ENCODE data around the gene AATK.

The AATK gene

DNA sequence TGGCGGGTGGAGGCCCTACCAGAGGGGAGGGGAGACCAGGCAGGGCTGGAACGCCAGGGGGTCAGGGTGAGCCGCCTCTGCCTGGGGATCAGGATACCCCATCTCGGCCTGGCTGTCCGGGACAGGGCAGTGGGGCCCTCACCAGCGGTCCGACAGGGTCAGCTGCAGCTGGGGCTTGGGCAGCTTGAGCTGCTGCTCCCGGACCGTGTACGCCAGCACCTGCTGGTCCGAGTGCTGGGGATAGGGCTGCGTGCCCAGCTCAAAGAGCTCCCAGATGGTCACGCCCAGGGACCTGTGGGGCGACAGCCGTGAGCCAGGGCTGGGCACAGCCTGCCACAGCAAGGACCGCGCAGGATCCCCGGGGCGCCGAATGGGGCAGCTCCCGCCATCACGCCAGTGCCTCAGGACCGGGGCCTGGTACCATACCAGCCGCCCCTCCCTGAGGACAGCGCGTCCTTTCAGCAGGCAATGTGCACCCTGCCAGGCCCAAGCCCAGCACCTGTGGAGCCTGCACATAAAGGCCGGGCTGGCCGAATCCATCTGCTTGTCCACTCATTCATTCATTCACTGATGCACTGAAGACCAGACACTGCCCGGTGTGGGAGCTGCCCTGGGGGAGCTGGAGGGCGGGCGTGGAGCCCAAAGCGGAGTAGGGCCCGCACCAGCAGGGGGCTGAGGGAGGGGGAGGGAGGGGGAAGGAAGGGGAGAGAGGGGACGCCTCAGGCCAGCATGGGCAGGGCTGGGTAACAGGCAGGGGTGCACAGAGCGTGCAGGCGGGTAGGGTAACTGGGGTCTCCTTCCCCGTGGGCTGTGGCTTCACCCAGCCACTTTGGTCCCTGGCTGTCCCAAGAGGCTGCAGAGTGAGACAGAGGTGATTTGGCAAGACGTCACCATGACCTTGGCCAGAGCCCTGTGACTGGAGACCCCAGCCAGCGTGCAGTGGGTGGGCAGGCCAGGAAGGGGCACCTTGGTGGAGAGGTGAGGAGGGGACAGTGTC lies 42.7 kb downstream of the AATK start:
- Mint-ChIP-seq H3K4me1 (peaks cover 9% of the 10 kb centered on the region), H3K27ac (no peak overlapping the region), H3K4me3 (no peak overlapping the region), H3K9me3 (no peaks in the 10 kb centered on the region), H3K27me3 (peaks cover 3% of the 10 kb centered on the region), H3K36me3 (no peaks in the 10 kb centered on the region)
- DNase-seq (ENCODE audit: low spot score in 2 of 2) = no peak
- no peak for ATAC-seq (ENCODE audit: low read depth)

- Mint-ChIP-seq H3K4me3 (no peak overlapping the region), H3K36me3 (no peaks in the 10 kb centered on the region), H3K9me3 (no peaks in the 10 kb centered on the region), H3K27ac (no peak overlapping the region), H3K4me1 (peaks cover 9% of the 10 kb centered on the region), H3K27me3 (peaks cover 3% of the 10 kb centered on the region)
- no peak for DNase-seq (ENCODE audit: low spot score in 2 of 2)
- no peak for ATAC-seq (ENCODE audit: low read depth)
Measured at GRCh38 chr17:81121841-81122733, 43.9 kb downstream of the AATK start.

DNA sequence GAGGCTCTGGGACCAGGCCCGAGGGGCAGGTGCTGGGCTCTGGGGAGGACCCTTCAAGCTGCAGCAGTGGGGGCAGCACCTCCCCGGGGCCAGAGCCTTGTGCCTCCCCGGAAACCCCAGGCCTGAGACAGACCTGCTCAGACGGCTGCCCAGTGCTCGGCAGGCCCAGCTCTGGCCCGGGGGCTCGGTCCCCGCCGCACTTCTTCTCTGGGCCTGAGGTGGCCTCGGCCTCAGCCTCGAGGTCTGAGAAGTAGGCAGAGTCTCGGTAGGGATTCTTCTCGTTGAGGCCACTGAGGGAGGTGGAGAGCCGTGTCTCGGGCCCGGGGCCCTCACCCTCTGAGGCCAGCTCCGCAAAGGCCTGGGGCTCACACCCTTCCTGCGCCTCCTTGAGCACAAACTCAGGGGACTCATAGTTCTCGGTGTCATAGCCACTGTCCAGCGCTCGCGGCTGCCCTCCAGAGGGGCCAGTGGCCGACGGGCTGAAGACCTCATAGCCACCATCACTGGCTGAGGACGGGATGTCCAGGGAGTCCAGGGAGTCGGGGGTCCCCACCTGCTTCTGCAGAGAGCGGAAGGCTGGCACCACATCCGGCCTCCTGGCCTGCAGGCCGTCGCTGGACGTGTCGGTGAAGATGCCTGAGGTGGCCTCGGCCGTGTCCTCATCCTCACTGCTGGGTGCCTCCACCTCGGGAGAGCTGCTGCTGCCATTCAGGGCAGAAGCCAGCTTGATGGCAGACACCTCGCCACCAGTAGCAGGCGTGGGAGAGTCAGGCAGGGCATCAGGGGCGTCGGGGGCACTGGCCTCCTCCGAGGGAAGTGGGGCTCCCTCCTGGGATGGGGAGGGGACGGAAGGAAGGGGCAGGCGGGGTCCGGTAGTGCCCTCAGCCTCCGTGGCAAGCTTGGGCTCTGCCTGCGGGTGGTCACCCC lies 45.1 kb downstream of the AATK start:
- ATAC-seq (ENCODE audit: low read depth) (no peak), DNase-seq (ENCODE audit: low spot score in 2 of 2) (no peak)
- no peaks in the 10 kb centered on the region for H3K9me3 Mint-ChIP-seq
- peaks cover 9% of the 10 kb centered on the region for H3K4me1 Mint-ChIP-seq
- no peak overlapping the region for H3K27ac Mint-ChIP-seq
- no peaks in the 10 kb centered on the region for H3K36me3 Mint-ChIP-seq
- no peak overlapping the region for H3K4me3 Mint-ChIP-seq
- H3K27me3 Mint-ChIP-seq = peaks cover 3% of the 10 kb centered on the region

GRCh38 chr17:81120149-81120484 lies 45.9 kb downstream of the AATK start:
- H3K27me3 Mint-ChIP-seq = peaks cover 6% of the 10 kb centered on the region
- no peaks in the 10 kb centered on the region for H3K36me3 Mint-ChIP-seq
- H3K27ac Mint-ChIP-seq = no peak overlapping the region
- no peak for DNase-seq (ENCODE audit: low spot score in 2 of 2)
- no peak overlapping the region for H3K4me3 Mint-ChIP-seq
- peaks cover 9% of the 10 kb centered on the region for H3K4me1 Mint-ChIP-seq
- no peaks in the 10 kb centered on the region for H3K9me3 Mint-ChIP-seq
- ATAC-seq (ENCODE audit: low read depth) = no peak

DNA sequence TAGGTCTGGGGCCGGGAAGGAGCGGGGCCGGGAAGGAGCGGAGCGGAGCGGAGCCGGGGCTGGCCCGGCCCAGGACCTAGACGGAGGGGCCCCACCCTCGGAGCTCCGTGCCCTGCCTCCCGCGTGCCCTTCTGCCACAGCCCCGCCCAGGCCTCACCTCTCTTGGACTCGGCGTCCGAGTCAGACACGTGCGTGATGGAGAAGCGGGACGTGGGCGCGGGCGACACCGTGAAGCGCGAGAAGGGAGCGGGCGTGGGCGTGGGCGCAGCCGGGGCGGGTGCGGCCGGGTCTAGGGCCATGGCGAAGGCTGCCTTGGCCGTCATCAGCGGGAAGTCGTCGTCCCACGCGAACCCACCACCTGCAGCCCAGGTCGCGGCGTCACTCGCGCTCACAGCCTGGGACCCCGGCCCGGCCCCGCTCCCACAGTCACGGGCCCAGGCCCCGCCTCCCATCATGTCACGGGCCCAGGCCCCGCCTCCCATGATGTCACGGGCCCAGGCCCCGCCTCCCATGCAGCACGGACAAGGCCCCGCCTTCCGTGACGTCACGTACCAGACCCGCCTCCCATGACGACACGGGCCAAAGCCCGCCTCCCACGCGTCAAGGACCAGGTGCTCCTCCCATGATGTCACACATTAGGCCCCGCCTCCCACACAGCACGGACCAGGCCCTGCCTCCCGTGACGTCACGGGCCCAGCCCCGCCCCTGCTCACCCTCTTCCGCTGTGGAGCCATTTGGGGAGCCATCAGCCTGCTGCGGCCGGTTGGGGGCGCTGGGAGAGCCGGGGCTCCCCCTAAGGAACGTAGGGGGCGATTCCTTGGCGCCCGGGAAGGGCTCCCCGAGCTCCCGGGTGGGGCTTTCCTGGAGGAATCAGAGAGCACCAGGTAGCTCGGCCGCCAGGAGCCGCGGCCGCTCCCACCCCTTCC lies 46.5 kb downstream of the AATK start:
- Mint-ChIP-seq H3K9me3 (no peaks in the 10 kb centered on the region), H3K27ac (peak overlapping the region; percentile 77), H3K4me1 (peaks cover 9% of the 10 kb centered on the region)

DNA sequence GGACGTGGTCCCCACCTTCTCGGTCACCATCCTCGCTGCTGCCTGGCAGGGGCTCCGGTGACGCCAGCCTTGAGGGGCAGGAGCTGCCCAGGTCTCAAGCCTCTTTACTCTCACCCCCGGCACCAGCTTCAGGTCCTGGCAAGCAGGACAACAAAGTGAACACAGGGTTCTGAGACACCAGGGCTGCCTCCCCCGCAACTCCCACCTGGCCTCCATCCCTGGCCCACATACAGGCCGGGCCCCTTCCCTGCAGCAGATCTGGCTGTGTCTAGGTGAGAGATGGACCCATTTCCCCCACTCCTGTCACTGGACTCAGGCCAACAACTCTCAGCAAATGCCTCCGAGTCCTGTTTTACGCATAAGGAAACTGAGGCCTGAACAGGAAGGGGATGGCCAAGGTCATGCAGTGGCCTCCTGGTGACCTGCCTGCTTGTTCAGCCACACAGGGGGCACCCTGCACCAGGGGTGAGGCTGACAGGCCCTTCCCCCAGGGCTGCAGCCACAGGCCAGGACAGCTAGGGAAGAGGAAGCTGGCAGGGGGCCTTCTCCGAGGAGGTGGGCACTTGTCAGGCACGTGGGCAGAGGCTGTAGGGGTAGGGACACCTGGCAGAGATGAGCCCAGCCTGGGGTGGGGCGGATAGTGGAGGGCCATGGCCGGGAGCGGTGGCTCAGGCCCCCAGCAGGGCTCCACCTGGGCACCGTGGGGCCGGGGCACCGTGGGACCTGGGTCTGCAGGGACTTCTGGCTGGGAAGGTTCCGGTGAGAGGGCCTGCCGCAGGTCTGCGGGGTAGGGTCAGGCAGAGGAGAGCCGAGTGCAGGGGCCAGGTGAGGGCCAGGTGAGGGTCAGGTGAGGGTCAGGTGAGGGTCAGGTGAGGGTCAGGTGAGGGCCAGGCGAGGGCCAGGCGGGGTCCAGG lies 47.5 kb downstream of the AATK start:
- peaks cover 8% of the 10 kb centered on the region for H3K27me3 Mint-ChIP-seq
- H3K36me3 Mint-ChIP-seq = no peaks in the 10 kb centered on the region

More for the DNA sequence above, 46.5 kb downstream of the AATK start:
- DNase-seq (ENCODE audit: low spot score in 2 of 2) (peak; percentile 91 to 95), ATAC-seq (ENCODE audit: low read depth) (peak; percentile 79)
- no peaks in the 10 kb centered on the region for H3K36me3 Mint-ChIP-seq
- H3K4me3 Mint-ChIP-seq = peak overlapping the region; percentile 83
- H3K27me3 Mint-ChIP-seq = peaks cover 8% of the 10 kb centered on the region

DNA sequence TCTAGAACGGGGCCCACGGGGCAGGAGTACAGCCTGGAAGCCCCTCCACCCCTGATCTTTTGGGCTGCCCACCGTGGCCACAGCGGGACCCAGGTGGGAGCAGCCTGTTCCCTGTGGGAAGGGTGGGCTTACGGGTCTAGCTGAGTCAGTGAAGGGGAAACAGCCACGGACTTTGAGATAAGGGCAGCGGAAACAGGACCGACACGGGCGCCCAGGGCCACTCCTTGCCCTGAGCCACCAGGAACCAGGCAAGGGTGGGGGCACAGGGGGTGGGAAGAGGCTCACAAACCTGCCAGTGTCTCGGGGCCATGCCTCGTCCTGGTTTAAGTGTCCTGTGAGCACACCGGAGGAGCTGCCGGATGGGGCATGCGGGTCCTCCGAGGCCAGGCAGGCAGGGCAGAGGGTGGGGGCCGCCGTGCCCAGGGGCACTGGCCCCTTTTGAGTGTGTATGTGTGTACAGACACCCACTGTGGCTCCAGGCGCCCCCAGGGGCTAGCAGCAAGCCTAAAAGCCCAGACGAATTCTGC lies 48.3 kb downstream of the AATK start:
- Mint-ChIP-seq H3K9me3 (no peaks in the 10 kb centered on the region), H3K4me1 (peaks cover 9% of the 10 kb centered on the region), H3K36me3 (no peaks in the 10 kb centered on the region), H3K27me3 (peaks cover 8% of the 10 kb centered on the region), H3K27ac (no peak overlapping the region), H3K4me3 (no peak overlapping the region)
- DNase-seq (ENCODE audit: low spot score in 2 of 2) (no peak), ATAC-seq (ENCODE audit: low read depth) (no peak)

More for the DNA sequence above, 47.5 kb downstream of the AATK start:
- peak overlapping the region; percentile 83 for H3K4me3 Mint-ChIP-seq
- H3K4me1 Mint-ChIP-seq = peaks cover 9% of the 10 kb centered on the region
- ATAC-seq (ENCODE audit: low read depth) = no peak
- no peak for DNase-seq (ENCODE audit: low spot score in 2 of 2)
- H3K27ac Mint-ChIP-seq = peak overlapping the region; percentile 52
- no peaks in the 10 kb centered on the region for H3K9me3 Mint-ChIP-seq

- Mint-ChIP-seq H3K9me3 (no peaks in the 10 kb centered on the region), H3K27ac (no peak overlapping the region), H3K4me1 (peaks cover 9% of the 10 kb centered on the region), H3K4me3 (no peak overlapping the region), H3K27me3 (peaks cover 10% of the 10 kb centered on the region), H3K36me3 (no peaks in the 10 kb centered on the region)
- DNase-seq (ENCODE audit: low spot score in 2 of 2) (no peak), ATAC-seq (ENCODE audit: low read depth) (no peak)
Measured at GRCh38 chr17:81116704-81117103, 49.3 kb downstream of the AATK start.

DNA sequence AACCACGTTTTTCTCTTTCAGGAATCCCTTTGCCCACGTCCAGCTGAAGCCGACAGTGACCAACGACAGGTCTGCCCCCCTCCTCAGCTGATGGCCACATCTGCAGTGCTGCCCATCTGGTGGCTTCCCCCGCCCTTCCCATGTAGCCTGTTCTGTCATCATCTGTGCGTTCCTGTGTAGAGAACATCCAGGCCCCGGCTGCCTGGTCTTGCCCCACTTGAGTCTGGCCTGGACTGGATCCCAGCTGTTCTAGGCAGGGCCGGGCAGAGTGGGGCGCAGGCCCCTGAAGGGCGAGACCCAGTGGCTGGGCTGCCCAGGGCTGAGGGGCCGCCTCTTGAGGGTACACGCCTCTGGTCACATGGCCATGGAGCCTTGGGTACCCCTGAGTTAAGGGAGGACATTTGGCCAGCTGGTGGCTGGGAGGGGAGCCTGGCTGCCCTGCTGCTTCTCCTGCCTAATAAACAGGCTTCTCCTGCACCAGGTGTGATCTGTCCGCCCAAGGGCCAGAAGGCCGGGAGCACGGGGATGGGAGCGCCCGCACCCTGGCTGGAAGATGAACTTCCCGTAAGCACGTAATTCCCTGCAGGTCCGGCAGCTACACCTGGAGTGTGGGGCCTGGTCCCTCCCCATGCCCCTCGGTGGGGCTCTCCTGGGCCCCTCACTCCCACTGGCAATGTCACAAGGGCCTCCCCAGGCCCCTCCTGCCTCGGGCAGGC lies 50.1 kb downstream of the AATK start:
- no peak for DNase-seq (ENCODE audit: low spot score in 2 of 2)
- no peak for ATAC-seq (ENCODE audit: low read depth)
- H3K4me3 Mint-ChIP-seq = no peak overlapping the region
- no peaks in the 10 kb centered on the region for H3K36me3 Mint-ChIP-seq
- H3K27ac Mint-ChIP-seq = no peak overlapping the region
- H3K27me3 Mint-ChIP-seq = peaks cover 11% of the 10 kb centered on the region
- peaks cover 9% of the 10 kb centered on the region for H3K4me1 Mint-ChIP-seq
- no peaks in the 10 kb centered on the region for H3K9me3 Mint-ChIP-seq

DNA sequence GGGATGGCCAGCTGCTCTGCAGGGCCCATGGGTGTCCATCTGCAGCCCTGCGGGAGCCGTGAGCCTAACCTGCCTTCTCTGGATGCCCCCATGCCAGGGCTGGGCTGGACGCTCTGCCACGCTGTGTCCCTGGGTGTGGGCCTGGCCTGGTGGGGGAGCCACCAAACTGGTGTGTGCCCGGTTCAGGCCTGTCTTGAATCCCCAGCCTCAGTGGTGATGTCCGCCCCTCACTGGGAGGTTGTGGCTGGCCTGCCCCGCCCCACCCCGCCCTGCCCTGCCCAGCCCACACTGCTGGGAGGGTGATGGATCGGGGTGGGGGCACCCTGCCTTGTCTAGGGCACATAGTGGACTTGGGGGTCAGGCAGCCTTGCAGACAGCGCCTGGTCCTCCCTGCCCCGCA lies 50.8 kb downstream of the AATK start:
- Mint-ChIP-seq H3K9me3 (no peaks in the 10 kb centered on the region), H3K27me3 (peaks cover 11% of the 10 kb centered on the region), H3K4me3 (no peak overlapping the region), H3K4me1 (peaks cover 9% of the 10 kb centered on the region), H3K36me3 (no peaks in the 10 kb centered on the region), H3K27ac (no peak overlapping the region)
- DNase-seq (ENCODE audit: low spot score in 2 of 2) = no peak
- no peak for ATAC-seq (ENCODE audit: low read depth)

GRCh38 chr17:81114351-81115093 lies 51.5 kb downstream of the AATK start:
- no peaks in the 10 kb centered on the region for H3K36me3 Mint-ChIP-seq
- H3K9me3 Mint-ChIP-seq = no peaks in the 10 kb centered on the region
- ATAC-seq (ENCODE audit: low read depth) = no peak
- H3K27ac Mint-ChIP-seq = no peak overlapping the region
- peaks cover 12% of the 10 kb centered on the region for H3K27me3 Mint-ChIP-seq
- peaks cover 8% of the 10 kb centered on the region for H3K4me1 Mint-ChIP-seq
- no peak for DNase-seq (ENCODE audit: low spot score in 2 of 2)
- no peak overlapping the region for H3K4me3 Mint-ChIP-seq

Data from memory B cell (primary cell).